Smooth muscle cell of the brain vasculature (primary cell): ENCODE measurements around the gene SETD3.

Experiments used
- DNase-seq: peaks from one replicate; pipeline ENCODE4 v3.0.0-alpha.2; 2012; ENCODE audit warnings: low read depth, low spot score

The SETD3 gene

GRCh38 chr14:99516871-99517642 lies 36.4 kb upstream of the SETD3 start:
- no peak for DNase-seq

- DNase-seq = no peak
Measured at GRCh38 chr14:99516156-99516870, 35.7 kb upstream of the SETD3 start.

- no peak for DNase-seq
Measured at GRCh38 chr14:99515301-99516155, 34.9 kb upstream of the SETD3 start.

- DNase-seq = no peak
Measured at GRCh38 chr14:99514552-99515300, 34.1 kb upstream of the SETD3 start.

GRCh38 chr14:99513946-99514551 lies 33.4 kb upstream of the SETD3 start:
- DNase-seq = no peak

- no peak for DNase-seq
Measured at GRCh38 chr14:99513183-99513694, 32.6 kb upstream of the SETD3 start.

- DNase-seq = no peak
Measured at GRCh38 chr14:99512571-99513182, 32.0 kb upstream of the SETD3 start.

- DNase-seq = no peak
Measured at GRCh38 chr14:99512110-99512449, 31.4 kb upstream of the SETD3 start.

GRCh38 chr14:99511421-99512109 lies 30.9 kb upstream of the SETD3 start:
- DNase-seq = no peak

- DNase-seq = no peak
Measured at GRCh38 chr14:99510556-99511139, 30.0 kb upstream of the SETD3 start.

GRCh38 chr14:99509871-99510555 lies 29.4 kb upstream of the SETD3 start:
- DNase-seq = no peak

- no peak for DNase-seq
Measured at GRCh38 chr14:99508896-99509629, 28.4 kb upstream of the SETD3 start.

- no peak for DNase-seq
Measured at GRCh38 chr14:99507860-99508640, 27.4 kb upstream of the SETD3 start.

- DNase-seq = no peak
Measured at GRCh38 chr14:99506276-99506675, 25.6 kb upstream of the SETD3 start.

- no peak for DNase-seq
Measured at GRCh38 chr14:99505089-99505488, 24.4 kb upstream of the SETD3 start.

- DNase-seq = no peak
Measured at GRCh38 chr14:99503848-99504453, 23.3 kb upstream of the SETD3 start.

- DNase-seq = no peak
Measured at GRCh38 chr14:99502989-99503421, 22.3 kb upstream of the SETD3 start.
